Measurements from ENCODE around the gene GTF2A1L.

DNA sequence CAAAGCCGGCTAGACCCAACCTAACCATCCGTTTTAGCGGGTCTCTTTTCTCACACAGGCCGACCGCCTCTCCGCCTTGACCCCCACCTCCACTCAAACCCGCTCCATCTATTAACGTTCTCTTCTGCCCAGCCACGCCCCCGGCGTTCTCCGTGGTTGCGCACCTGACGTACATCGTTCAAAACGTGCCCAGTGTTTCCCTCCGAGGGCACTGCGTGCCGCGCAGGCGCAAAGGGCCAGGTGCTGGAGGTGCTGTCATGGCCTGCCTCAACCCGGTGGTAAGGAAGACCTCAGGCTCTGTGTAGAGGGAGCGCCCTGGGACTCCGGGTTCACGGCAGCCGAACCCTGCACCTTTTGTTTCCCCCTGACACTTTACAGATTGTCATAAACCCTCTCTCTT is at the start of gene GTF2A1L:
- TF ChIP-seq, protein P1, sequence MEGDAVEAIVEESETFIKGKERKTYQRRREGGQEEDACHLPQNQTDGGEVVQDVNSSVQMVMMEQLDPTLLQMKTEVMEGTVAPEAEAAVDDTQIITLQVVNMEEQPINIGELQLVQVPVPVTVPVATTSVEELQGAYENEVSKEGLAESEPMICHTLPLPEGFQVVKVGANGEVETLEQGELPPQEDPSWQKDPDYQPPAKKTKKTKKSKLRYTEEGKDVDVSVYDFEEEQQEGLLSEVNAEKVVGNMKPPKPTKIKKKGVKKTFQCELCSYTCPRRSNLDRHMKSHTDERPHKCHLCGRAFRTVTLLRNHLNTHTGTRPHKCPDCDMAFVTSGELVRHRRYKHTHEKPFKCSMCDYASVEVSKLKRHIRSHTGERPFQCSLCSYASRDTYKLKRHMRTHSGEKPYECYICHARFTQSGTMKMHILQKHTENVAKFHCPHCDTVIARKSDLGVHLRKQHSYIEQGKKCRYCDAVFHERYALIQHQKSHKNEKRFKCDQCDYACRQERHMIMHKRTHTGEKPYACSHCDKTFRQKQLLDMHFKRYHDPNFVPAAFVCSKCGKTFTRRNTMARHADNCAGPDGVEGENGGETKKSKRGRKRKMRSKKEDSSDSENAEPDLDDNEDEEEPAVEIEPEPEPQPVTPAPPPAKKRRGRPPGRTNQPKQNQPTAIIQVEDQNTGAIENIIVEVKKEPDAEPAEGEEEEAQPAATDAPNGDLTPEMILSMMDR (conservative IDR thresholded peaks at IDR 0.05; ENCODE audit: low read depth in 2 of 2), result no peak
- no peak for TF ChIP-seq EZH2 (IDR thresholded peaks at IDR 0.05; ENCODE audit: low read depth, unreplicated experiment)
- TF ChIP-seq, protein P2, sequence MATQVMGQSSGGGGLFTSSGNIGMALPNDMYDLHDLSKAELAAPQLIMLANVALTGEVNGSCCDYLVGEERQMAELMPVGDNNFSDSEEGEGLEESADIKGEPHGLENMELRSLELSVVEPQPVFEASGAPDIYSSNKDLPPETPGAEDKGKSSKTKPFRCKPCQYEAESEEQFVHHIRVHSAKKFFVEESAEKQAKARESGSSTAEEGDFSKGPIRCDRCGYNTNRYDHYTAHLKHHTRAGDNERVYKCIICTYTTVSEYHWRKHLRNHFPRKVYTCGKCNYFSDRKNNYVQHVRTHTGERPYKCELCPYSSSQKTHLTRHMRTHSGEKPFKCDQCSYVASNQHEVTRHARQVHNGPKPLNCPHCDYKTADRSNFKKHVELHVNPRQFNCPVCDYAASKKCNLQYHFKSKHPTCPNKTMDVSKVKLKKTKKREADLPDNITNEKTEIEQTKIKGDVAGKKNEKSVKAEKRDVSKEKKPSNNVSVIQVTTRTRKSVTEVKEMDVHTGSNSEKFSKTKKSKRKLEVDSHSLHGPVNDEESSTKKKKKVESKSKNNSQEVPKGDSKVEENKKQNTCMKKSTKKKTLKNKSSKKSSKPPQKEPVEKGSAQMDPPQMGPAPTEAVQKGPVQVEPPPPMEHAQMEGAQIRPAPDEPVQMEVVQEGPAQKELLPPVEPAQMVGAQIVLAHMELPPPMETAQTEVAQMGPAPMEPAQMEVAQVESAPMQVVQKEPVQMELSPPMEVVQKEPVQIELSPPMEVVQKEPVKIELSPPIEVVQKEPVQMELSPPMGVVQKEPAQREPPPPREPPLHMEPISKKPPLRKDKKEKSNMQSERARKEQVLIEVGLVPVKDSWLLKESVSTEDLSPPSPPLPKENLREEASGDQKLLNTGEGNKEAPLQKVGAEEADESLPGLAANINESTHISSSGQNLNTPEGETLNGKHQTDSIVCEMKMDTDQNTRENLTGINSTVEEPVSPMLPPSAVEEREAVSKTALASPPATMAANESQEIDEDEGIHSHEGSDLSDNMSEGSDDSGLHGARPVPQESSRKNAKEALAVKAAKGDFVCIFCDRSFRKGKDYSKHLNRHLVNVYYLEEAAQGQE (IDR thresholded peaks at IDR 0.05; ENCODE audit: unreplicated experiment), result no peak
- TF ChIP-seq EZH2phosphoT487 (IDR thresholded peaks at IDR 0.05; ENCODE audit: unreplicated experiment), result no peak
- TF ChIP-seq POLR2AphosphoS5 (IDR thresholded peaks at IDR 0.05; ENCODE audit: low read depth), result no peak
- TF ChIP-seq, protein P3, sequence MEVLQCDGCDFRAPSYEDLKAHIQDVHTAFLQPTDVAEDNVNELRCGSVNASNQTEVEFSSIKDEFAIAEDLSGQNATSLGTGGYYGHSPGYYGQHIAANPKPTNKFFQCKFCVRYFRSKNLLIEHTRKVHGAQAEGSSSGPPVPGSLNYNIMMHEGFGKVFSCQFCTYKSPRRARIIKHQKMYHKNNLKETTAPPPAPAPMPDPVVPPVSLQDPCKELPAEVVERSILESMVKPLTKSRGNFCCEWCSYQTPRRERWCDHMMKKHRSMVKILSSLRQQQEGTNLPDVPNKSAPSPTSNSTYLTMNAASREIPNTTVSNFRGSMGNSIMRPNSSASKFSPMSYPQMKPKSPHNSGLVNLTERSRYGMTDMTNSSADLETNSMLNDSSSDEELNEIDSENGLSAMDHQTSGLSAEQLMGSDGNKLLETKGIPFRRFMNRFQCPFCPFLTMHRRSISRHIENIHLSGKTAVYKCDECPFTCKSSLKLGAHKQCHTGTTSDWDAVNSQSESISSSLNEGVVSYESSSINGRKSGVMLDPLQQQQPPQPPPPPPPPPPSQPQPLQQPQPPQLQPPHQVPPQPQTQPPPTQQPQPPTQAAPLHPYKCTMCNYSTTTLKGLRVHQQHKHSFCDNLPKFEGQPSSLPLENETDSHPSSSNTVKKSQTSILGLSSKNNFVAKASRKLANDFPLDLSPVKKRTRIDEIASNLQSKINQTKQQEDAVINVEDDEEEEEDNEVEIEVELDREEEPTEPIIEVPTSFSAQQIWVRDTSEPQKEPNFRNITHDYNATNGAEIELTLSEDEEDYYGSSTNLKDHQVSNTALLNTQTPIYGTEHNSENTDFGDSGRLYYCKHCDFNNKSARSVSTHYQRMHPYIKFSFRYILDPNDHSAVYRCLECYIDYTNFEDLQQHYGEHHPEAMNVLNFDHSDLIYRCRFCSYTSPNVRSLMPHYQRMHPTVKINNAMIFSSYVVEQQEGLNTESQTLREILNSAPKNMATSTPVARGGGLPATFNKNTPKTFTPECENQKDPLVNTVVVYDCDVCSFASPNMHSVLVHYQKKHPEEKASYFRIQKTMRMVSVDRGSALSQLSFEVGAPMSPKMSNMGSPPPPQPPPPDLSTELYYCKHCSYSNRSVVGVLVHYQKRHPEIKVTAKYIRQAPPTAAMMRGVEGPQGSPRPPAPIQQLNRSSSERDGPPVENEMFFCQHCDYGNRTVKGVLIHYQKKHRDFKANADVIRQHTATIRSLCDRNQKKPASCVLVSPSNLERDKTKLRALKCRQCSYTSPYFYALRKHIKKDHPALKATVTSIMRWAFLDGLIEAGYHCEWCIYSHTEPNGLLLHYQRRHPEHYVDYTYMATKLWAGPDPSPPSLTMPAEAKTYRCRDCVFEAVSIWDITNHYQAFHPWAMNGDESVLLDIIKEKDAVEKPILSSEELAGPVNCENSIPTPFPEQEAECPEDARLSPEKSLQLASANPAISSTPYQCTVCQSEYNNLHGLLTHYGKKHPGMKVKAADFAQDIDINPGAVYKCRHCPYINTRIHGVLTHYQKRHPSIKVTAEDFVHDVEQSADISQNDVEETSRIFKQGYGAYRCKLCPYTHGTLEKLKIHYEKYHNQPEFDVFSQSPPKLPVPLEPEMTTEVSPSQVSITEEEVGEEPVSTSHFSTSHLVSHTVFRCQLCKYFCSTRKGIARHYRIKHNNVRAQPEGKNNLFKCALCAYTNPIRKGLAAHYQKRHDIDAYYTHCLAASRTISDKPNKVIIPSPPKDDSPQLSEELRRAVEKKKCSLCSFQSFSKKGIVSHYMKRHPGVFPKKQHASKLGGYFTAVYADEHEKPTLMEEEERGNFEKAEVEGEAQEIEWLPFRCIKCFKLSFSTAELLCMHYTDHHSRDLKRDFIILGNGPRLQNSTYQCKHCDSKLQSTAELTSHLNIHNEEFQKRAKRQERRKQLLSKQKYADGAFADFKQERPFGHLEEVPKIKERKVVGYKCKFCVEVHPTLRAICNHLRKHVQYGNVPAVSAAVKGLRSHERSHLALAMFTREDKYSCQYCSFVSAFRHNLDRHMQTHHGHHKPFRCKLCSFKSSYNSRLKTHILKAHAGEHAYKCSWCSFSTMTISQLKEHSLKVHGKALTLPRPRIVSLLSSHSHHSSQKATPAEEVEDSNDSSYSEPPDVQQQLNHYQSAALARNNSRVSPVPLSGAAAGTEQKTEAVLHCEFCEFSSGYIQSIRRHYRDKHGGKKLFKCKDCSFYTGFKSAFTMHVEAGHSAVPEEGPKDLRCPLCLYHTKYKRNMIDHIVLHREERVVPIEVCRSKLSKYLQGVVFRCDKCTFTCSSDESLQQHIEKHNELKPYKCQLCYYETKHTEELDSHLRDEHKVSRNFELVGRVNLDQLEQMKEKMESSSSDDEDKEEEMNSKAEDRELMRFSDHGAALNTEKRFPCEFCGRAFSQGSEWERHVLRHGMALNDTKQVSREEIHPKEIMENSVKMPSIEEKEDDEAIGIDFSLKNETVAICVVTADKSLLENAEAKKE (CRISPR knock-in tag; IDR thresholded peaks at IDR 0.05), result no peak
- no peak for TF ChIP-seq CREB1 (CRISPR knock-in tag; IDR thresholded peaks at IDR 0.05; ENCODE audit: low read depth)
- TF ChIP-seq JUNB (IDR thresholded peaks at IDR 0.05; ENCODE audit: unreplicated experiment), result no peak
- TF ChIP-seq, protein P4, sequence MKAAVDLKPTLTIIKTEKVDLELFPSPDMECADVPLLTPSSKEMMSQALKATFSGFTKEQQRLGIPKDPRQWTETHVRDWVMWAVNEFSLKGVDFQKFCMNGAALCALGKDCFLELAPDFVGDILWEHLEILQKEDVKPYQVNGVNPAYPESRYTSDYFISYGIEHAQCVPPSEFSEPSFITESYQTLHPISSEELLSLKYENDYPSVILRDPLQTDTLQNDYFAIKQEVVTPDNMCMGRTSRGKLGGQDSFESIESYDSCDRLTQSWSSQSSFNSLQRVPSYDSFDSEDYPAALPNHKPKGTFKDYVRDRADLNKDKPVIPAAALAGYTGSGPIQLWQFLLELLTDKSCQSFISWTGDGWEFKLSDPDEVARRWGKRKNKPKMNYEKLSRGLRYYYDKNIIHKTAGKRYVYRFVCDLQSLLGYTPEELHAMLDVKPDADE (IDR thresholded peaks at IDR 0.05), result no peak
- no peak for TF ChIP-seq ZNF114 (CRISPR knock-in tag; IDR thresholded peaks at IDR 0.05)
- no peak for TF ChIP-seq ZNF331 (CRISPR knock-in tag; IDR thresholded peaks at IDR 0.05; ENCODE audit: low read depth)
